Body of pancreas (tissue), 4 donors: Measurements from ENCODE around the gene PIK3C2B. TPM values are rescaled to one million over a fixed set of nuclear protein-coding genes. Genes with fewer than 3 reads are reported as not detected.

ENCODE experiments used
- ATAC-seq: fragments of 150-250 bp; one replicate; pipeline ENCODE4 v1.9.1; 2016
- DNase-seq, 4 donors: peaks; one replicate each; pipeline ENCODE4 v3.0.0-alpha.2; 2019
- H3K27ac ChIP-seq, 4 donors: fragments of 200-600 bp; sonication (generic); 1 replicate in 3 of 4; 2 replicates in 1 of 4; pipeline versions ENCODE4 v1.5.1 to v1.6.1; 2016 to 2019; ENCODE audit warnings: mild to moderate bottlenecking in 1 of 4, mixed read lengths in 1 of 4, moderate library complexity in 1 of 4
- H3K27me3 ChIP-seq, 2 donors: fragments of 200-600 bp; sonication (generic); one replicate each; pipeline ENCODE4 v1.6.0; 2016; ENCODE audit warnings: mild to moderate bottlenecking in 1 of 2
- H3K36me3 ChIP-seq, 2 donors: fragments of 200-600 bp; sonication (generic); replicated peaks in 1 of 2; 2 replicates each; pipeline ENCODE4 v1.5.1; 2016; ENCODE audit warnings: low read depth in 2 of 2; ENCODE audit not compliant: insufficient read depth in 1 of 2
- H3K4me1 ChIP-seq: fragments of 200-600 bp; sonication (generic); one replicate; pipeline ENCODE4 v1.6.0; 2016
- H3K4me3 ChIP-seq, 2 donors: fragments of 200-600 bp; sonication (generic); 1 replicate in 1 of 2; 2 replicates in 1 of 2; pipeline ENCODE4 v1.5.1; 2016 to 2019
- H3K9me3 ChIP-seq, 3 donors: fragments of 200-600 bp; sonication (generic); 1 replicate in 2 of 3; 2 replicates in 1 of 3; pipeline ENCODE4 v1.5.1; 2016
- CTCF ChIP-seq, 7 experiments: fragments of 450-650 bp in 4 of 7; fragments of 200-600 bp in 3 of 7; sonication (generic) in 3 of 7; IDR thresholded peaks; one replicate each; pipeline ENCODE4 v1.5.1; 2016 to 2019; ENCODE audit warnings: antibody characterized with exemption in 7 of 7
- POLR2A ChIP-seq, 3 donors: fragments of 450-650 bp; IDR thresholded peaks; one replicate each; pipeline ENCODE4 v1.6.1; 2016; ENCODE audit warnings: antibody characterized with exemption in 3 of 3, mild to moderate bottlenecking in 2 of 3
- WGBS, 2 donors: methylation state at CpG; one replicate each; pipeline ENCODE4 v1.1.5; 2017; 5-methylcytosine and 5-hydroxymethylcytosine counted together
- intact Hi-C: fragments of 100-400 bp; cut with DNase I; formaldehyde crosslinking; loops from one replicate; pipeline ENCODE4 v1.15.1; 2023
- total RNA-seq, 2 donors: library from RNA; depleted of rRNA; stranded (reverse); fragments of >200 nt; gene quantifications; one replicate each; pipeline ENCODE4 v1.1.0, GENCODE V29; 2016

The PIK3C2B gene
- total RNA-seq, 2 donors from 2014 or later = 11.4 to 18.1 TPM

DNA sequence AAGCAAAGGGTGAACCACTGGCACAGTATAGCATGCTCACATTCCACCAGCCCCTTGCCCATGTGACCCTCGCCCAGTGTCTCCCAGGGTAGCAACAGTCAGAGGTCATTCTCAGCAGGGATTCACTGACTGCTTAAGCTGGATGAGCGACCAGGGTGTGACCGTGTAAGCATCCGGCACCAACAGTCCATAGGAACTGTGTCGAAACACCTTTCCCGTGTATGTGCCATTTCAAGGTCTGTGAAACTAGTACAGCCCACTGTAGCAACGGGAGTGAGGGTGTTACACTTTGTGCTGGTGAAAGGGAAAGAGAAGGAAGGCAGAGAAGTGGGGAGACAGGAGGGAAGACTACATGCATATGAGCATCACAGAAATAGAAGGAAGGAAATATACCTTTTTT, 10.8 kb downstream of the PIK3C2B start:
- WGBS, 2 donors = 53 to 81% methylated on average over 6 to 7 of the region's 7 CpGs

GRCh38 chr1:204480515-204480914, 14.1 kb downstream of the PIK3C2B start:
- intact Hi-C loops = no loop called here
- H3K27me3 ChIP-seq = no peaks in the 10 kb centered on the region
- TF ChIP-seq POLR2A (IDR thresholded peaks at IDR 0.05) (no peak), CTCF (IDR thresholded peaks at IDR 0.05) (no peak)
- no peaks in the 10 kb centered on the region for H3K9me3 ChIP-seq
- no peaks in the 10 kb centered on the region for H3K36me3 ChIP-seq
- ATAC-seq (no peak), DNase-seq (no peak)
- H3K4me1 ChIP-seq = peaks cover 68% of the 10 kb centered on the region
- WGBS, 2 donors = 65 to 81% methylated on average over 7 to 8 of the region's 8 CpGs
- H3K4me3 ChIP-seq = no peak overlapping the region
- no peak overlapping the region for H3K27ac ChIP-seq

More for the DNA sequence above, 10.8 kb downstream of the PIK3C2B start:
- intact Hi-C loops = no loop called here
- Histone ChIP-seq H3K4me3 (no peak overlapping the region), H3K27ac (no peak overlapping the region), H3K4me1 (peaks cover 38% of the 10 kb centered on the region), H3K36me3 (no peaks in the 10 kb centered on the region), H3K9me3 (no peaks in the 10 kb centered on the region), H3K27me3 (no peaks in the 10 kb centered on the region)
- ATAC-seq = no peak
- TF ChIP-seq CTCF (IDR thresholded peaks at IDR 0.05) (no peak), POLR2A (IDR thresholded peaks at IDR 0.05) (no peak)
- no peak for DNase-seq

DNA sequence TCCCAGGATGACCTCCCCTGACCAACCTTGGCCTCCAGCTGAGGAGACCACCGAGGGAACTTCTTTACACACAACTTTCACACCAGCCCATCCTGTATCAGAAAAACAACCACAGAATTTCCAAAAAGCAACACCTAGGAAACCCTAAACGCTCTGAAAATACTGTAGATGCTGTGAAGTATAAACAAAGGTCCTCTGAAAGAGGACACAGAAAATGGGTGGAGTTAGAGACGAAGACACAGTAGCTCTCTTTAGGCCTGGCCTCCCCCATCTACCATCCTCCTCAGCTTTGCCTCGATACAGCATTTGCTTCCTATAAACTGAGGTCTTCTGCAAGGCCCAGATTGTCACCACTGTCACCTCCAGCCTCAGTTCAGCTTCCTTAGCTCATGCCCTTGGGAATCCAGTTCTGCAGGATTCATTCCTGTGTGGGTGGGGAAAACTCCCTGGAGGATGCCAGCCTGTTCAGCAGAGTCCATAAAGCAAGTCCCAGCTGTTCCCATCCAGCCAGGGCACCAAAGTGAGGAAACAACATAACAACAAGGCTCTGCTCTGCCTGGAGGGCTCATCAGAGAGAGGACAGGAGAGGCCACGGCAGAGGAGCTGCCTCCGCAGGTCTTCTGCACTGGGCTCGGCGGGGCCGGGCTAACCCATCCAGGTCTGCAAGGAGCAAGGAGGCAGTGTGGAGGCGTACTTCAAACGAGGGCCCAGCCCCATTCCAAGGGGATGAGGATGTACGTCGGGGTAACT, 15.0 kb downstream of the PIK3C2B start:
- peak; percentile 51 for ATAC-seq
- DNase-seq = peak in 3 of 4 donors; percentile 47 to 48 (median 47)
- 61 to 73% methylated on average over 11 to 13 of the region's 13 CpGs for WGBS, 2 donors
- Histone ChIP-seq H3K9me3 (no peaks in the 10 kb centered on the region), H3K27me3 (no peaks in the 10 kb centered on the region), H3K4me1 (peaks cover 68% of the 10 kb centered on the region), H3K36me3 (no peaks in the 10 kb centered on the region), H3K27ac (peak overlapping the region in 2 of 4 donors; percentile 44 to 48), H3K4me3 (no peak overlapping the region)
- intact Hi-C loops = no loop called here
- no peak for TF ChIP-seq POLR2A (IDR thresholded peaks at IDR 0.05)
- TF ChIP-seq CTCF (IDR thresholded peaks at IDR 0.05) = no peak

GRCh38 chr1:204478921-204479320, 15.7 kb downstream of the PIK3C2B start:
- intact Hi-C loops = no loop called here

More at GRCh38 chr1:204478921-204479320, 15.7 kb downstream of the PIK3C2B start:
- 45 to 58% methylated on average over 2 of the region's 2 CpGs for WGBS, 2 donors
- no peak for DNase-seq
- H3K4me1 ChIP-seq = peaks cover 68% of the 10 kb centered on the region
- TF ChIP-seq POLR2A (IDR thresholded peaks at IDR 0.05) (no peak), CTCF (IDR thresholded peaks at IDR 0.05) (no peak)
- no peak overlapping the region for H3K4me3 ChIP-seq
- peak overlapping the region in 2 of 4 donors; percentile 44 to 48 for H3K27ac ChIP-seq
- no peaks in the 10 kb centered on the region for H3K36me3 ChIP-seq
- ATAC-seq = no peak
- no peaks in the 10 kb centered on the region for H3K27me3 ChIP-seq
- no peaks in the 10 kb centered on the region for H3K9me3 ChIP-seq
